ENCODE data around the gene DOCK1.
"Not testable (repeated sequence)": the region's sequence is repeated elsewhere in the genome, so short reads cannot be mapped to it uniquely, and the experiment has no call there.

The DOCK1 gene

GRCh38 chr10:126872768-126873167 is 32.5 kb upstream of the DOCK1 start:
- no peaks in the 10 kb centered on the region for H3K36me3 ChIP-seq
- no peak for DNase-seq
- no peak overlapping the region for H3K27ac ChIP-seq
- no peak overlapping the region for H3K4me3 ChIP-seq (ENCODE audit: low read depth, low read length)
- no peaks in the 10 kb centered on the region for H3K27me3 ChIP-seq (ENCODE audit: insufficient read depth, low read depth, severe bottlenecking)
- H3K9me3 ChIP-seq (ENCODE audit: severe bottlenecking): no peaks in the 10 kb centered on the region
- TF ChIP-seq CTCF (IDR thresholded peaks at IDR 0.05; ENCODE audit: low read depth, low read length): no peak

GRCh38 chr10:126876456-126876855 is 28.8 kb upstream of the DOCK1 start:
- TF ChIP-seq CTCF (IDR thresholded peaks at IDR 0.05; ENCODE audit: low read depth, low read length): no peak
- H3K9me3 ChIP-seq (ENCODE audit: severe bottlenecking): no peaks in the 10 kb centered on the region
- no peak overlapping the region for H3K27ac ChIP-seq
- no peak for DNase-seq
- H3K36me3 ChIP-seq: no peaks in the 10 kb centered on the region
- H3K4me3 ChIP-seq (ENCODE audit: low read depth, low read length): no peak overlapping the region
- no peaks in the 10 kb centered on the region for H3K27me3 ChIP-seq (ENCODE audit: insufficient read depth, low read depth, severe bottlenecking)

GRCh38 chr10:126877390-126877789 is 27.8 kb upstream of the DOCK1 start:
- H3K4me3 ChIP-seq (ENCODE audit: low read depth, low read length): no peak overlapping the region
- no peaks in the 10 kb centered on the region for H3K27me3 ChIP-seq (ENCODE audit: insufficient read depth, low read depth, severe bottlenecking)
- no peak for DNase-seq
- H3K36me3 ChIP-seq: no peaks in the 10 kb centered on the region
- no peak for TF ChIP-seq CTCF (IDR thresholded peaks at IDR 0.05; ENCODE audit: low read depth, low read length)
- no peak overlapping the region for H3K27ac ChIP-seq
- no peaks in the 10 kb centered on the region for H3K9me3 ChIP-seq (ENCODE audit: severe bottlenecking)

- DNase-seq: no peak
- no peak overlapping the region for H3K27ac ChIP-seq
- H3K9me3 ChIP-seq (ENCODE audit: severe bottlenecking): no peaks in the 10 kb centered on the region
- no peak for TF ChIP-seq CTCF (IDR thresholded peaks at IDR 0.05; ENCODE audit: low read depth, low read length)
- no peaks in the 10 kb centered on the region for H3K36me3 ChIP-seq
- no peaks in the 10 kb centered on the region for H3K27me3 ChIP-seq (ENCODE audit: insufficient read depth, low read depth, severe bottlenecking)
- H3K4me3 ChIP-seq (ENCODE audit: low read depth, low read length): no peak overlapping the region
Observed at GRCh38 chr10:126878594-126878993, 26.6 kb upstream of the DOCK1 start.

- Histone ChIP-seq H3K4me3 (ENCODE audit: low read depth, low read length) (no peak overlapping the region), H3K9me3 (ENCODE audit: severe bottlenecking) (no peaks in the 10 kb centered on the region), H3K36me3 (no peaks in the 10 kb centered on the region), H3K27ac (no peak overlapping the region), H3K27me3 (ENCODE audit: insufficient read depth, low read depth, severe bottlenecking) (no peaks in the 10 kb centered on the region)
- no peak for TF ChIP-seq CTCF (IDR thresholded peaks at IDR 0.05; ENCODE audit: low read depth, low read length)
- DNase-seq: no peak
Observed at GRCh38 chr10:126880926-126881325, 24.3 kb upstream of the DOCK1 start.

- H3K9me3 ChIP-seq (ENCODE audit: severe bottlenecking); H3K27me3 ChIP-seq (ENCODE audit: insufficient read depth, low read depth, severe bottlenecking); H3K36me3 ChIP-seq; DNase-seq; H3K27ac ChIP-seq; H3K4me3 ChIP-seq (ENCODE audit: low read depth, low read length): not testable (repeated sequence)
Observed at GRCh38 chr10:126882055-126882454, 23.2 kb upstream of the DOCK1 start.

GRCh38 chr10:126888436-126888835 is 16.8 kb upstream of the DOCK1 start:
- not testable (repeated sequence) for H3K9me3 ChIP-seq (ENCODE audit: severe bottlenecking); H3K27ac ChIP-seq; H3K27me3 ChIP-seq (ENCODE audit: insufficient read depth, low read depth, severe bottlenecking); H3K36me3 ChIP-seq; DNase-seq; H3K4me3 ChIP-seq (ENCODE audit: low read depth, low read length)

Data from WERI-Rb-1 (cell line).